Measurements from ENCODE around the gene GPC6. TPM values are rescaled to one million over a fixed set of nuclear protein-coding genes. Genes with fewer than 3 reads are reported as not detected.
"Not testable (repeated sequence)": the region's sequence is repeated elsewhere in the genome, so short reads cannot be mapped to it uniquely, and the experiment has no call there.

Gene GPC6
- polyA plus RNA-seq, 2 donors: 0.16 to 0.22 TPM

DNA sequence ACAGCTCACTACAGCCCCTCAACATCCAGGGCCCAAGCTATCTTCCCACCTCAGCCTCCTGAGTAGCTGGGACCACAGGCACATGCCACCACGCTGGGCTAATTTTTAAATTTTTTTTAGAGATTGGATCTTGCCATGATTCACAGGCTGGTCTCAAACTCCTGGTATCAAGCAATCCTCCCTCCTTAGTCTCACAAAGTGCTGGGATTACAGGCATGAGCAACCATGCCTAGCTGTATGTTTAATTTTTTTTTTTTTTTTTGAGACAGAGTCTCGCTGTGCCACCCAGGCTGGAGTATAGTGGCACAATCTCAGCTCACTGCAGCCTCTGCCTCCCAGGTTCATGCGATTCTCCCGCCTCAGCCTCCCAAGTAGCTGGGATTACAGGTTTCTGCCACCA lies 983.3 kb downstream of the GPC6 start:
- H3K9me3 ChIP-seq (ENCODE audit: control insufficient read depth in 2 of 2, insufficient read depth in 1 of 2, low read depth in 1 of 2, low read length in 1 of 2); H3K4me1 ChIP-seq (ENCODE audit: control insufficient read depth in 2 of 2, insufficient read depth in 2 of 2, low read length in 1 of 2); H3K4me3 ChIP-seq (ENCODE audit: low read depth in 1 of 2, low read length in 2 of 2); H3K36me3 ChIP-seq (ENCODE audit: control insufficient read depth in 2 of 2, insufficient read depth in 2 of 2, low read length in 1 of 2); H3K27me3 ChIP-seq (ENCODE audit: control insufficient read depth in 1 of 2, insufficient read depth in 2 of 2, low read length in 2 of 2); H3K27ac ChIP-seq (ENCODE audit: low read depth in 2 of 2, low read length in 1 of 2): not testable (repeated sequence)
- WGBS, 2 donors: 93 to 99% methylated on average over 4 of the region's 4 CpGs

- WGBS, 2 donors: 69 to 70% methylated on average over 5 of the region's 5 CpGs
- no peaks in the 10 kb centered on the region for H3K36me3 ChIP-seq (ENCODE audit: control insufficient read depth in 2 of 2, insufficient read depth in 2 of 2, low read length in 1 of 2)
- H3K4me3 ChIP-seq (ENCODE audit: low read depth in 1 of 2, low read length in 2 of 2): no peak overlapping the region
- H3K27ac ChIP-seq (ENCODE audit: low read depth in 2 of 2, low read length in 1 of 2): no peak overlapping the region
- H3K4me1 ChIP-seq (ENCODE audit: control insufficient read depth in 2 of 2, insufficient read depth in 2 of 2, low read length in 1 of 2): peaks cover 0 to 3% of the 10 kb centered on the region in 2 donors
- no peaks in the 10 kb centered on the region for H3K27me3 ChIP-seq (ENCODE audit: control insufficient read depth in 1 of 2, insufficient read depth in 2 of 2, low read length in 2 of 2)
- no peaks in the 10 kb centered on the region for H3K9me3 ChIP-seq (ENCODE audit: control insufficient read depth in 2 of 2, insufficient read depth in 1 of 2, low read depth in 1 of 2, low read length in 1 of 2)
Observed at GRCh38 chr13:94210816-94211215, 984.2 kb downstream of the GPC6 start.

DNA sequence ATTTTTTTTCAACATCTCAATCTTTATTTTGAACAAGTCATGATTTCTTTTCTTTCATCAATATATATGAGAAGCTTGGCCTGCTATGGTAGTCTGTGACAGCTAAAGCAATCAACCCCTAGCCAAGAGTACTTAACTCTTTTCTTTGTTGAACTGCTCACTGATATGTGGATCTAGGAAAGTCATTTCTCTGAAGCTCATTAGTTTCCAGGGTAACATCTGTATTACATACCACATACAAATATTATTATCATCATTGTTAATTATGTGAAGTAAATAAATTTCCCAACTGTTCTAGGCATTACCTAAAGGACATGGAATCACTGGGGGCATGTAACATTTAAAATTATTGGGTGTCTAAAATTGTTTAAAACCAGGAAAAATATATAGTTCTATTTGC lies 985.6 kb downstream of the GPC6 start:
- H3K27me3 ChIP-seq (ENCODE audit: control insufficient read depth in 1 of 2, insufficient read depth in 2 of 2, low read length in 2 of 2): no peaks in the 10 kb centered on the region
- H3K36me3 ChIP-seq (ENCODE audit: control insufficient read depth in 2 of 2, insufficient read depth in 2 of 2, low read length in 1 of 2): no peaks in the 10 kb centered on the region
- no peak overlapping the region for H3K27ac ChIP-seq (ENCODE audit: low read depth in 2 of 2, low read length in 1 of 2)
- no peaks in the 10 kb centered on the region for H3K4me1 ChIP-seq (ENCODE audit: control insufficient read depth in 2 of 2, insufficient read depth in 2 of 2, low read length in 1 of 2)
- H3K9me3 ChIP-seq (ENCODE audit: control insufficient read depth in 2 of 2, insufficient read depth in 1 of 2, low read depth in 1 of 2, low read length in 1 of 2): no peaks in the 10 kb centered on the region
- H3K4me3 ChIP-seq (ENCODE audit: low read depth in 1 of 2, low read length in 2 of 2): no peak overlapping the region

- WGBS, 2 donors: 77 to 88% methylated on average over 1 of the region's 1 CpG
- no peaks in the 10 kb centered on the region for H3K9me3 ChIP-seq (ENCODE audit: control insufficient read depth in 2 of 2, insufficient read depth in 1 of 2, low read depth in 1 of 2, low read length in 1 of 2)
- H3K27ac ChIP-seq (ENCODE audit: low read depth in 2 of 2, low read length in 1 of 2): no peak overlapping the region
- no peaks in the 10 kb centered on the region for H3K27me3 ChIP-seq (ENCODE audit: control insufficient read depth in 1 of 2, insufficient read depth in 2 of 2, low read length in 2 of 2)
- H3K4me1 ChIP-seq (ENCODE audit: control insufficient read depth in 2 of 2, insufficient read depth in 2 of 2, low read length in 1 of 2): no peaks in the 10 kb centered on the region
- no peak overlapping the region for H3K4me3 ChIP-seq (ENCODE audit: low read depth in 1 of 2, low read length in 2 of 2)
- H3K36me3 ChIP-seq (ENCODE audit: control insufficient read depth in 2 of 2, insufficient read depth in 2 of 2, low read length in 1 of 2): no peaks in the 10 kb centered on the region
Observed at GRCh38 chr13:94214121-94214520, 987.5 kb downstream of the GPC6 start.

- H3K27ac ChIP-seq (ENCODE audit: low read depth in 2 of 2, low read length in 1 of 2): no peak overlapping the region
- H3K27me3 ChIP-seq (ENCODE audit: control insufficient read depth in 1 of 2, insufficient read depth in 2 of 2, low read length in 2 of 2): no peaks in the 10 kb centered on the region
- 82 to 83% methylated on average over 3 of the region's 3 CpGs for WGBS, 2 donors
- H3K4me1 ChIP-seq (ENCODE audit: control insufficient read depth in 2 of 2, insufficient read depth in 2 of 2, low read length in 1 of 2): no peaks in the 10 kb centered on the region
- H3K36me3 ChIP-seq (ENCODE audit: control insufficient read depth in 2 of 2, insufficient read depth in 2 of 2, low read length in 1 of 2): no peaks in the 10 kb centered on the region
- no peaks in the 10 kb centered on the region for H3K9me3 ChIP-seq (ENCODE audit: control insufficient read depth in 2 of 2, insufficient read depth in 1 of 2, low read depth in 1 of 2, low read length in 1 of 2)
- H3K4me3 ChIP-seq (ENCODE audit: low read depth in 1 of 2, low read length in 2 of 2): no peak overlapping the region
Observed at GRCh38 chr13:94214975-94215374, 988.4 kb downstream of the GPC6 start.

DNA sequence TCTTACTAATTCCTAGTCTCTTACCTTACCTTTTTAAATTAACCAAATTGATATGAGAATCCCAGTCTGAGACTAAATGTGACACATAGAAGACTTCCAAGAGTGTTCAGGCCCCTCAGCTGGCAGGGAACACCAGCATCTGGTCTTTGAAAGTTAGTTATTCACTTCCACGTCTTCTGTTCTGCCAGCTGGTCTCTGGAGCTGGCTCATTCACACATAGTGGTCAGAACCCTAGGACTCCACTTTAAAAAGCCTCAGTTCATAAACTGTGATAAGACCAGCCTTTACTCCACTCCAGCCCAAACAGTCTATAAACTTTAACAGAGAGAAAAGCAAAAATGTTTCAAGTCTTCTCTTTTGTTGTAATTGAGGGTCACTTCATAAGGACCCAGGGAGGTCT lies 989.9 kb downstream of the GPC6 start:
- H3K27ac ChIP-seq (ENCODE audit: low read depth in 2 of 2, low read length in 1 of 2): no peak overlapping the region
- no peak overlapping the region for H3K4me3 ChIP-seq (ENCODE audit: low read depth in 1 of 2, low read length in 2 of 2)
- no peaks in the 10 kb centered on the region for H3K36me3 ChIP-seq (ENCODE audit: control insufficient read depth in 2 of 2, insufficient read depth in 2 of 2, low read length in 1 of 2)
- no peaks in the 10 kb centered on the region for H3K9me3 ChIP-seq (ENCODE audit: control insufficient read depth in 2 of 2, insufficient read depth in 1 of 2, low read depth in 1 of 2, low read length in 1 of 2)
- H3K4me1 ChIP-seq (ENCODE audit: control insufficient read depth in 2 of 2, insufficient read depth in 2 of 2, low read length in 1 of 2): no peaks in the 10 kb centered on the region
- no peaks in the 10 kb centered on the region for H3K27me3 ChIP-seq (ENCODE audit: control insufficient read depth in 1 of 2, insufficient read depth in 2 of 2, low read length in 2 of 2)
- WGBS, 2 donors: 65 to 71% methylated on average over 1 of the region's 1 CpG

GRCh38 chr13:94217370-94217769 lies 990.8 kb downstream of the GPC6 start:
- no peak overlapping the region for H3K27ac ChIP-seq (ENCODE audit: low read depth in 2 of 2, low read length in 1 of 2)
- H3K36me3 ChIP-seq (ENCODE audit: control insufficient read depth in 2 of 2, insufficient read depth in 2 of 2, low read length in 1 of 2): no peaks in the 10 kb centered on the region
- H3K4me1 ChIP-seq (ENCODE audit: control insufficient read depth in 2 of 2, insufficient read depth in 2 of 2, low read length in 1 of 2): no peaks in the 10 kb centered on the region
- no peak overlapping the region for H3K4me3 ChIP-seq (ENCODE audit: low read depth in 1 of 2, low read length in 2 of 2)
- no peaks in the 10 kb centered on the region for H3K9me3 ChIP-seq (ENCODE audit: control insufficient read depth in 2 of 2, insufficient read depth in 1 of 2, low read depth in 1 of 2, low read length in 1 of 2)
- 93% methylated on average over 3 of the region's 3 CpGs for WGBS, 2 donors
- H3K27me3 ChIP-seq (ENCODE audit: control insufficient read depth in 1 of 2, insufficient read depth in 2 of 2, low read length in 2 of 2): no peaks in the 10 kb centered on the region

DNA sequence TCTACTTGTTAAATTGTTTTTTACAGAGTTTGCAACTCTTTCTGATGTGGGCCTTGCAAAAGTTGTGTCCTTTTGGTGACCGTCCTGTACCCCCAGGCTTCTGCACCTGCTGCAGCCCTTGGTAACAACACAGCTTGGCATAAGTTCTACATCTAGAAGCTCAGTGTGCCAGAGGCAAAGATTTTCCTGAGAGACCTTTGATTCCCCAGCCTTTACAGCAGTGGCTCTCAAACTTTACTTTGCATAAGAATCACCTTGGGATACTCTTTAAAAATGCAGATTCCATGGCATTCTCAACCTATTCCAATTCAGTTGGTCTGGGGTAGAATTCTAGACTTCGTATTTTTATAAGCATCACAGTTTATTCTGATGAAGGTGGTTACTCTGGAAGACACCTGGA lies 991.9 kb downstream of the GPC6 start:
- H3K36me3 ChIP-seq (ENCODE audit: control insufficient read depth in 2 of 2, insufficient read depth in 2 of 2, low read length in 1 of 2): no peaks in the 10 kb centered on the region
- no peak overlapping the region for H3K27ac ChIP-seq (ENCODE audit: low read depth in 2 of 2, low read length in 1 of 2)
- H3K27me3 ChIP-seq (ENCODE audit: control insufficient read depth in 1 of 2, insufficient read depth in 2 of 2, low read length in 2 of 2): no peaks in the 10 kb centered on the region
- H3K4me3 ChIP-seq (ENCODE audit: low read depth in 1 of 2, low read length in 2 of 2): no peak overlapping the region
- H3K4me1 ChIP-seq (ENCODE audit: control insufficient read depth in 2 of 2, insufficient read depth in 2 of 2, low read length in 1 of 2): no peaks in the 10 kb centered on the region
- WGBS, 2 donors: 87 to 95% methylated on average over 2 of the region's 2 CpGs
- H3K9me3 ChIP-seq (ENCODE audit: control insufficient read depth in 2 of 2, insufficient read depth in 1 of 2, low read depth in 1 of 2, low read length in 1 of 2): no peaks in the 10 kb centered on the region

DNA sequence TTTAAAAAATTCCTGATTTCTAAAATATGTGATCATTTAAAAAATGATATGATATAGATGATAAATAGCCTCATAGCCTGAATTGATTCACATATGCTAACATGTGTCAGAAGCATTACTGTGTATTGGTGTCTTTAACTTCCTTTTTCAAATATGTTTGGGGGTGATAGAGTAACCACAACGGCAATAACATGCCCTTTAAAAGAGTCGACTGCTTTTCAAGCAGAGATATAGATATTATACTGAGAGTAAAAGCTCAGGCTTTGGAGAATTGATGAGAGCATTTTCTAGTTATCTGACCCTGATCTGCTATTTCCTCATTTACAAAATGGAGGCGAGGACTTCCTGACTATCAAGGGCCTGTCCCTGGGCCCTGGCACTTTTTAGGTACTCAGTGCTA lies 992.3 kb downstream of the GPC6 start:
- 74 to 78% methylated on average over 3 of the region's 3 CpGs for WGBS, 2 donors
- Histone ChIP-seq H3K27me3 (ENCODE audit: control insufficient read depth in 1 of 2, insufficient read depth in 2 of 2, low read length in 2 of 2) (no peaks in the 10 kb centered on the region), H3K4me1 (ENCODE audit: control insufficient read depth in 2 of 2, insufficient read depth in 2 of 2, low read length in 1 of 2) (no peaks in the 10 kb centered on the region), H3K4me3 (ENCODE audit: low read depth in 1 of 2, low read length in 2 of 2) (no peak overlapping the region), H3K36me3 (ENCODE audit: control insufficient read depth in 2 of 2, insufficient read depth in 2 of 2, low read length in 1 of 2) (no peaks in the 10 kb centered on the region), H3K9me3 (ENCODE audit: control insufficient read depth in 2 of 2, insufficient read depth in 1 of 2, low read depth in 1 of 2, low read length in 1 of 2) (no peaks in the 10 kb centered on the region), H3K27ac (ENCODE audit: low read depth in 2 of 2, low read length in 1 of 2) (no peak overlapping the region)

DNA sequence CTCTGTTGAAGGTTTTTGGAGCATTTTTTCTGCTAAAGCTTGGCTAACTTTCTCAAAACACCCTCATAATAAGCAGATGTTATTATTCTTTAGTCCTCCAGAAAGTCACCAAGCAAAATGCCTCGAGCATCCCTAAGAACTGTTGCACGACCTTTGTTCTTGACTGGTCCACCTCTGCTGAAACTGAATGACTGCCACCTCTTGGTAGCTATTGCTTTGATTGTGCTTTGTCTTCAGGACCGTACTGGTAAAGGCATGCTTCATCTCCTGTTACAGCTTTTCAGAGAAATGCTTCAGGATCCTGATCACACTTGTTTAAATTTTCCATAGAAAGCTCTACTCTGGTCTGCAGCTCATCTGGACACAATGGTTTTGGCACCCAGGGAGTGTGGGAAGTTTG lies 998.1 kb downstream of the GPC6 start:
- no peaks in the 10 kb centered on the region for H3K27me3 ChIP-seq (ENCODE audit: control insufficient read depth in 1 of 2, insufficient read depth in 2 of 2, low read length in 2 of 2)
- 80 to 83% methylated on average over 3 of the region's 3 CpGs for WGBS, 2 donors
- no peaks in the 10 kb centered on the region for H3K4me1 ChIP-seq (ENCODE audit: control insufficient read depth in 2 of 2, insufficient read depth in 2 of 2, low read length in 1 of 2)
- H3K4me3 ChIP-seq (ENCODE audit: low read depth in 1 of 2, low read length in 2 of 2): no peak overlapping the region
- no peaks in the 10 kb centered on the region for H3K36me3 ChIP-seq (ENCODE audit: control insufficient read depth in 2 of 2, insufficient read depth in 2 of 2, low read length in 1 of 2)
- H3K27ac ChIP-seq (ENCODE audit: low read depth in 2 of 2, low read length in 1 of 2): no peak overlapping the region
- H3K9me3 ChIP-seq (ENCODE audit: control insufficient read depth in 2 of 2, insufficient read depth in 1 of 2, low read depth in 1 of 2, low read length in 1 of 2): no peaks in the 10 kb centered on the region
